IPS DF 4.7 (cell line): ENCODE data around the gene EIF6.

ENCODE experiments used
- DNase-seq: peaks from one replicate; pipeline ENCODE4 v3.0.0-alpha.2; 2013; ENCODE audit warnings: low spot score; ENCODE audit errors: extremely low read depth

Gene EIF6

GRCh38 chr20:35295674-35296073 is 11.1 kb upstream of the EIF6 start:
- no peak for DNase-seq

- DNase-seq, result no peak
Observed at GRCh38 chr20:35295058-35295457, 10.5 kb upstream of the EIF6 start.

- no peak for DNase-seq
Observed at GRCh38 chr20:35294293-35294685, 9.7 kb upstream of the EIF6 start.

GRCh38 chr20:35293303-35294292 is 9.0 kb upstream of the EIF6 start:
- DNase-seq, result no peak

GRCh38 chr20:35292504-35293285 is 8.1 kb upstream of the EIF6 start:
- DNase-seq, result no peak

- DNase-seq, result no peak
Observed at GRCh38 chr20:35291654-35292503, 7.3 kb upstream of the EIF6 start, which contains the start of gene FAM83C. TSS of gene FAM83C (minus strand) at chr20:35292425. CDS start at chr20:35292304, 121 bp downstream.

- no peak for DNase-seq
Observed at GRCh38 chr20:35290887-35291417, 6.4 kb upstream of the EIF6 start.

GRCh38 chr20:35290186-35290886 is 5.8 kb upstream of the EIF6 start:
- DNase-seq, result no peak

- DNase-seq, result no peak
Observed at GRCh38 chr20:35288325-35289060, 3.9 kb upstream of the EIF6 start.

GRCh38 chr20:35287509-35288324 is 3.1 kb upstream of the EIF6 start:
- DNase-seq, result no peak

GRCh38 chr20:35286899-35287508 is 2.4 kb upstream of the EIF6 start:
- DNase-seq, result no peak

GRCh38 chr20:35286077-35286898 is 1.7 kb upstream of the EIF6 start:
- no peak for DNase-seq

- DNase-seq, result no peak
Observed at GRCh38 chr20:35285806-35286076, 1.2 kb upstream of the EIF6 start.

- no peak for DNase-seq
Observed at GRCh38 chr20:35284992-35285805, 627 bp upstream of the EIF6 start.

GRCh38 chr20:35283441-35284266 is 918 bp downstream of the EIF6 start:
- DNase-seq, result no peak

- DNase-seq, result no peak
Observed at GRCh38 chr20:35281506-35282101, 3.0 kb downstream of the EIF6 start.
